HCT116 (cell line): ENCODE measurements around the gene KRTAP21-1. TPM values are rescaled to one million over a fixed set of nuclear protein-coding genes. Genes with fewer than 3 reads are reported as not detected.

ENCODE experiments used
- ATAC-seq: fragments of 200-7000 bp; cut with Tn5 transposase; 2 replicates; pipeline ENCODE4 v1.9.1; 2020; ENCODE audit warnings: mild to moderate bottlenecking, moderate library complexity
- BruUV-seq: library from RNA; stranded (reverse); fragments of 400-500 nt; replicated peaks from 2 replicates; lab custom pipeline; 2021; lab: Mats Ljungman, UMichigan
- CTCF ChIA-PET: fragments of 300-600 bp; sonication (Branson Sonifier 250); formaldehyde crosslinking; loops from one replicate; lab custom pipeline; 2021; ENCODE audit warnings: antibody characterized with exemption; lab: Charles Lee
- POLR2A ChIA-PET: fragments of 300-600, 350-600 bp; sonication (Branson Sonifier 250); formaldehyde crosslinking; loops from one replicate; lab custom pipeline; 2021; ENCODE audit warnings: antibody characterized with exemption; lab: Charles Lee
- RAD21 ChIA-PET, 2 experiments: fragments of 300-600 bp; sonication (Branson Sonifier 250); formaldehyde crosslinking; loops; one replicate each; lab custom pipeline; 2023; ENCODE audit warnings: low total read pairs in 2 of 2; ENCODE audit not compliant: uncharacterized antibody in 2 of 2, unreplicated experiment in 2 of 2, low non-redundant PET in 1 of 2; lab: Charles Lee
- DNase-seq: peaks from one replicate; pipeline ENCODE4 v3.0.0-alpha.2; 2010; ENCODE audit warnings: low read depth, low spot score
- H2AFZ ChIP-seq: fragments of 200-600 bp; shearing (Covaris generic), sonication (generic); 2 replicates; pipeline ENCODE4 v1.6.1; 2017; ENCODE audit warnings: low read depth, mixed run types, mixed read lengths, antibody characterized with exemption, low read length; ENCODE audit not compliant: poor library complexity, severe bottlenecking
- H3K27ac ChIP-seq: 2 replicates; pipeline ENCODE4 v1.5.1; 2012; ENCODE audit warnings: low read depth, low read length
- H3K27me3 ChIP-seq: fragments of 200-600 bp; sonication (generic); 2 replicates; pipeline ENCODE4 v1.6.1; 2016; ENCODE audit warnings: mixed run types, low read length, mixed read lengths; ENCODE audit not compliant: insufficient read depth
- H3K36me3 ChIP-seq, 2 experiments: fragments of 200-500 bp in 1 of 2; fragments of 200-600 bp in 1 of 2; sonication (Bioruptor generic) in 1 of 2; sonication (generic) in 1 of 2; 2 replicates each; pipeline versions ENCODE4 v1.5.1 to v1.6.1; 2014 to 2016; ENCODE audit warnings: low read length in 2 of 2, inconsistent platforms in 1 of 2, mixed read lengths in 1 of 2, mixed run types in 1 of 2; ENCODE audit not compliant: insufficient read depth in 2 of 2, control insufficient read depth in 1 of 2
- H3K4me1 ChIP-seq, 2 experiments: fragments of 200-600 bp in 1 of 2; sonication (generic) in 1 of 2; 2 replicates each; pipeline versions ENCODE4 v1.5.1 to v1.6.1; 2012 to 2017; ENCODE audit warnings: low read length in 2 of 2, inconsistent platforms in 1 of 2, mild to moderate bottlenecking in 1 of 2, mixed read lengths in 1 of 2, mixed run types in 1 of 2, moderate library complexity in 1 of 2; ENCODE audit not compliant: insufficient read depth in 2 of 2, control insufficient read depth in 1 of 2
- H3K4me2 ChIP-seq: fragments of 200-600 bp; sonication (generic); 2 replicates; pipeline ENCODE4 v1.6.1; 2017; ENCODE audit warnings: mixed run types, low read length, mixed read lengths
- H3K4me3 ChIP-seq, 2 experiments: fragments of 200-600 bp in 1 of 2; sonication (generic) in 1 of 2; replicated peaks in 1 of 2; 2 replicates each; pipeline ENCODE4 v1.5.1; 2011 to 2016; ENCODE audit warnings: low read length in 2 of 2, control low read depth in 1 of 2, low read depth in 1 of 2, mild to moderate bottlenecking in 1 of 2, mixed read lengths in 1 of 2, mixed run types in 1 of 2
- H3K79me2 ChIP-seq: fragments of 200-600 bp; sonication (generic); 2 replicates; pipeline ENCODE4 v1.6.1; 2017; ENCODE audit warnings: mild to moderate bottlenecking, mixed run types, low read length, moderate library complexity, mixed read lengths; ENCODE audit not compliant: insufficient read depth
- H3K9ac ChIP-seq: fragments of 200-600 bp; sonication (generic); 2 replicates; pipeline ENCODE4 v1.6.1; 2016; ENCODE audit warnings: low read length, mixed read lengths
- H3K9me2 ChIP-seq: fragments of 200-600 bp; sonication (generic), shearing (Covaris generic); 2 replicates; pipeline ENCODE4 v1.6.1; 2017; ENCODE audit warnings: mixed run types, mild to moderate bottlenecking, moderate library complexity; ENCODE audit not compliant: insufficient read depth
- H3K9me3 ChIP-seq, 2 experiments: fragments of 200-500 bp in 1 of 2; fragments of 200-600 bp in 1 of 2; sonication (Bioruptor generic) in 1 of 2; sonication (generic) in 1 of 2; 2 replicates each; pipeline ENCODE4 v1.6.1; 2014 to 2017; ENCODE audit warnings: low read length in 2 of 2, mixed read lengths in 2 of 2, inconsistent platforms in 1 of 2, low read depth in 1 of 2, mild to moderate bottlenecking in 1 of 2, mixed run types in 1 of 2, moderate library complexity in 1 of 2; ENCODE audit not compliant: control insufficient read depth in 1 of 2, insufficient read depth in 1 of 2
- H4K20me1 ChIP-seq: fragments of 200-600 bp; sonication (generic), shearing (Covaris generic); 2 replicates; pipeline ENCODE4 v1.6.1; 2017; ENCODE audit warnings: mixed run types, mild to moderate bottlenecking, moderate library complexity; ENCODE audit not compliant: insufficient read depth
- CBX3 ChIP-seq: IDR thresholded peaks from 2 replicates; pipeline ENCODE4 v1.6.1; 2012; ENCODE audit warnings: low read depth
- CEBPB ChIP-seq: IDR thresholded peaks from 2 replicates; pipeline ENCODE4 v1.6.1; 2012; ENCODE audit warnings: low read depth
- EGR1 ChIP-seq: IDR thresholded peaks from 2 replicates; pipeline ENCODE4 v1.6.1; 2012; ENCODE audit warnings: low read depth
- EZH2 ChIP-seq: fragments of 200-600 bp; sonication (generic); IDR thresholded peaks from 2 replicates; pipeline ENCODE4 v1.6.1; 2017; ENCODE audit warnings: antibody characterized with exemption, mixed run types
- EZH2phosphoT487 ChIP-seq: fragments of 200-600 bp; IDR thresholded peaks from 2 replicates; pipeline ENCODE4 v1.6.1; 2018; ENCODE audit warnings: antibody characterized with exemption, borderline replicate concordance
- FOSL1 ChIP-seq: IDR thresholded peaks from 2 replicates; pipeline ENCODE4 v1.6.1; 2012; ENCODE audit warnings: low read depth
- JUND ChIP-seq: IDR thresholded peaks from 2 replicates; pipeline ENCODE4 v1.6.1; 2012
- POLR2A ChIP-seq: IDR thresholded peaks from 2 replicates; pipeline ENCODE4 v1.7.0; 2011; ENCODE audit warnings: borderline replicate concordance; ENCODE audit not compliant: insufficient read depth, insufficient read length; ENCODE audit errors: extremely low read depth
- POLR2AphosphoS5 ChIP-seq: IDR thresholded peaks from 2 replicates; pipeline ENCODE4 v1.6.1; 2011; ENCODE audit warnings: mild to moderate bottlenecking, low read depth, low read length, moderate library complexity
- RAD21 ChIP-seq: IDR thresholded peaks from 2 replicates; pipeline ENCODE4 v1.6.1; 2012; ENCODE audit warnings: low read depth, mild to moderate bottlenecking
- SP1 ChIP-seq: IDR thresholded peaks from 2 replicates; pipeline ENCODE4 v1.6.1; 2012; ENCODE audit warnings: low read depth
- TCF7L2 ChIP-seq: IDR thresholded peaks from 2 replicates; pipeline ENCODE4 v1.7.0; 2011; ENCODE audit warnings: borderline replicate concordance, inconsistent platforms; ENCODE audit not compliant: insufficient read depth, insufficient read length; ENCODE audit errors: extremely low read depth
- YY1 ChIP-seq: IDR thresholded peaks from 2 replicates; pipeline ENCODE4 v1.6.1; 2011; ENCODE audit warnings: low read length, low read depth, moderate library complexity, mild to moderate bottlenecking; ENCODE audit not compliant: insufficient replicate concordance; ENCODE audit errors: extremely low read depth
- ZFX ChIP-seq: fragments of 450-650 bp; IDR thresholded peaks from 2 replicates; pipeline ENCODE4 v1.6.1; 2017
- intact Hi-C: fragments of 100-400 bp; cut with micrococcal nuclease; formaldehyde crosslinking; loops from 2 replicates; pipeline ENCODE4 v1.10.0; 2022
- total RNA-seq: library from RNA; stranded (reverse); gene quantifications from one replicate; pipeline ENCODE4 v1.2.1, GENCODE V29; 2021; ENCODE audit not compliant: unreplicated experiment
- TF ChIP-seq, protein P1 (sequence below): IDR thresholded peaks from 2 replicates; pipeline ENCODE4 v1.6.1; 2012; ENCODE audit warnings: low read depth
- TF ChIP-seq, protein P2 (sequence below), 3 experiments: fragments of 200-600 bp in 1 of 3; sonication (generic) in 1 of 3; IDR thresholded peaks in 2 of 3; conservative IDR thresholded peaks in 1 of 3; 2 replicates each; pipeline ENCODE4 v1.5.1; 2012 to 2017; ENCODE audit warnings: low read depth in 2 of 3, low read length in 2 of 3, antibody characterized with exemption in 1 of 3, borderline replicate concordance in 1 of 3, control low read depth in 1 of 3, mild to moderate bottlenecking in 1 of 3, mixed read lengths in 1 of 3, mixed run types in 1 of 3, moderate library complexity in 1 of 3; ENCODE audit not compliant: insufficient read depth in 1 of 3
- TF ChIP-seq, protein P3 (sequence below): IDR thresholded peaks from 2 replicates; pipeline ENCODE4 v1.6.1; 2012
- TF ChIP-seq, protein P4 (sequence below): IDR thresholded peaks from 2 replicates; pipeline ENCODE4 v1.6.1; 2012
- TF ChIP-seq, protein P5 (sequence below): IDR thresholded peaks from 2 replicates; pipeline ENCODE4 v1.6.1; 2011; ENCODE audit warnings: mild to moderate bottlenecking, low read length, moderate library complexity; ENCODE audit not compliant: insufficient replicate concordance; ENCODE audit errors: extremely low read depth

Gene KRTAP21-1
- total RNA-seq, 1 experiment from 2014 or later: not detected

DNA sequence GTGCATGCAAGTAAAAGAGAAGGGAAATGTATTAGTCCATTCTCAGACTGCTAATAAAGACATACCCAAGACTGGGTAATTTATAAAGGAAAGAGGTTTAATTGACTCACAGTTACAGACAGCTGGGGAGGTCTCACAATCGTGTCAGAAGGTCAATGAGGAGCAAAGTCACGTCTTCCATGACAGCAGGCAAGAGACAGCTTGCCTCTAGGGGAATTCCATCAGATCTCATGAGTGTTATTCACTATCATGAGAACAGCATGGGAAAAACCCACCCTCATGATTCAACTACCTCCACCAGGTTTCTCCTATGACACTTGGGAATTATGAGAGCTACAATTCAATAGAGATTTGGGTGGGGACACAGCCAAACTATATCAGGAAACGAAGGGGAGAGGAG, 44.7 kb downstream of the KRTAP21-1 start:
- Histone ChIP-seq H3K4me2 (no peak overlapping the region), H3K27ac (no peak overlapping the region), H3K9me2 (no peaks in the 10 kb centered on the region), H3K36me3 (no peaks in the 10 kb centered on the region), H3K9me3 (peaks cover 0 to 11% of the 10 kb centered on the region in 2 experiments; a peak in 2 of 4 replicates), H3K27me3 (no peaks in the 10 kb centered on the region), H4K20me1 (no peaks in the 10 kb centered on the region), H3K4me3 (no peak overlapping the region), H3K79me2 (no peaks in the 10 kb centered on the region), H2AFZ (no peak overlapping the region), H3K4me1 (no peaks in the 10 kb centered on the region), H3K9ac (no peak overlapping the region)
- CTCF ChIA-PET: no interaction called here
- RAD21 ChIA-PET: no interaction called here
- no peak for TF ChIP-seq YY1
- no peak for TF ChIP-seq ZFX
- no peak for TF ChIP-seq CBX3
- TF ChIP-seq SP1: no peak
- TF ChIP-seq, protein P1, sequence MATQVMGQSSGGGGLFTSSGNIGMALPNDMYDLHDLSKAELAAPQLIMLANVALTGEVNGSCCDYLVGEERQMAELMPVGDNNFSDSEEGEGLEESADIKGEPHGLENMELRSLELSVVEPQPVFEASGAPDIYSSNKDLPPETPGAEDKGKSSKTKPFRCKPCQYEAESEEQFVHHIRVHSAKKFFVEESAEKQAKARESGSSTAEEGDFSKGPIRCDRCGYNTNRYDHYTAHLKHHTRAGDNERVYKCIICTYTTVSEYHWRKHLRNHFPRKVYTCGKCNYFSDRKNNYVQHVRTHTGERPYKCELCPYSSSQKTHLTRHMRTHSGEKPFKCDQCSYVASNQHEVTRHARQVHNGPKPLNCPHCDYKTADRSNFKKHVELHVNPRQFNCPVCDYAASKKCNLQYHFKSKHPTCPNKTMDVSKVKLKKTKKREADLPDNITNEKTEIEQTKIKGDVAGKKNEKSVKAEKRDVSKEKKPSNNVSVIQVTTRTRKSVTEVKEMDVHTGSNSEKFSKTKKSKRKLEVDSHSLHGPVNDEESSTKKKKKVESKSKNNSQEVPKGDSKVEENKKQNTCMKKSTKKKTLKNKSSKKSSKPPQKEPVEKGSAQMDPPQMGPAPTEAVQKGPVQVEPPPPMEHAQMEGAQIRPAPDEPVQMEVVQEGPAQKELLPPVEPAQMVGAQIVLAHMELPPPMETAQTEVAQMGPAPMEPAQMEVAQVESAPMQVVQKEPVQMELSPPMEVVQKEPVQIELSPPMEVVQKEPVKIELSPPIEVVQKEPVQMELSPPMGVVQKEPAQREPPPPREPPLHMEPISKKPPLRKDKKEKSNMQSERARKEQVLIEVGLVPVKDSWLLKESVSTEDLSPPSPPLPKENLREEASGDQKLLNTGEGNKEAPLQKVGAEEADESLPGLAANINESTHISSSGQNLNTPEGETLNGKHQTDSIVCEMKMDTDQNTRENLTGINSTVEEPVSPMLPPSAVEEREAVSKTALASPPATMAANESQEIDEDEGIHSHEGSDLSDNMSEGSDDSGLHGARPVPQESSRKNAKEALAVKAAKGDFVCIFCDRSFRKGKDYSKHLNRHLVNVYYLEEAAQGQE: no peak
- no peak for TF ChIP-seq TCF7L2
- TF ChIP-seq, protein P2, sequence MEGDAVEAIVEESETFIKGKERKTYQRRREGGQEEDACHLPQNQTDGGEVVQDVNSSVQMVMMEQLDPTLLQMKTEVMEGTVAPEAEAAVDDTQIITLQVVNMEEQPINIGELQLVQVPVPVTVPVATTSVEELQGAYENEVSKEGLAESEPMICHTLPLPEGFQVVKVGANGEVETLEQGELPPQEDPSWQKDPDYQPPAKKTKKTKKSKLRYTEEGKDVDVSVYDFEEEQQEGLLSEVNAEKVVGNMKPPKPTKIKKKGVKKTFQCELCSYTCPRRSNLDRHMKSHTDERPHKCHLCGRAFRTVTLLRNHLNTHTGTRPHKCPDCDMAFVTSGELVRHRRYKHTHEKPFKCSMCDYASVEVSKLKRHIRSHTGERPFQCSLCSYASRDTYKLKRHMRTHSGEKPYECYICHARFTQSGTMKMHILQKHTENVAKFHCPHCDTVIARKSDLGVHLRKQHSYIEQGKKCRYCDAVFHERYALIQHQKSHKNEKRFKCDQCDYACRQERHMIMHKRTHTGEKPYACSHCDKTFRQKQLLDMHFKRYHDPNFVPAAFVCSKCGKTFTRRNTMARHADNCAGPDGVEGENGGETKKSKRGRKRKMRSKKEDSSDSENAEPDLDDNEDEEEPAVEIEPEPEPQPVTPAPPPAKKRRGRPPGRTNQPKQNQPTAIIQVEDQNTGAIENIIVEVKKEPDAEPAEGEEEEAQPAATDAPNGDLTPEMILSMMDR (IDR thresholded peaks at IDR 0.05 in 2 of 3, conservative IDR thresholded peaks at IDR 0.05 in 1 of 3; ENCODE audit: borderline replicate concordance in 1 of 3, insufficient read depth in 1 of 3, low read depth in 2 of 3, low read length in 2 of 3): no peak
- TF ChIP-seq POLR2AphosphoS5: no peak
- TF ChIP-seq EGR1: no peak
- TF ChIP-seq JUND: no peak
- no peak for TF ChIP-seq RAD21
- no peak for TF ChIP-seq EZH2
- TF ChIP-seq, protein P3, sequence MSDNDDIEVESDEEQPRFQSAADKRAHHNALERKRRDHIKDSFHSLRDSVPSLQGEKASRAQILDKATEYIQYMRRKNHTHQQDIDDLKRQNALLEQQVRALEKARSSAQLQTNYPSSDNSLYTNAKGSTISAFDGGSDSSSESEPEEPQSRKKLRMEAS: no peak
- no peak for TF ChIP-seq POLR2A
- TF ChIP-seq FOSL1: no peak
- TF ChIP-seq, protein P4, sequence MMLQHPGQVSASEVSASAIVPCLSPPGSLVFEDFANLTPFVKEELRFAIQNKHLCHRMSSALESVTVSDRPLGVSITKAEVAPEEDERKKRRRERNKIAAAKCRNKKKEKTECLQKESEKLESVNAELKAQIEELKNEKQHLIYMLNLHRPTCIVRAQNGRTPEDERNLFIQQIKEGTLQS: no peak
- TF ChIP-seq, protein P5, sequence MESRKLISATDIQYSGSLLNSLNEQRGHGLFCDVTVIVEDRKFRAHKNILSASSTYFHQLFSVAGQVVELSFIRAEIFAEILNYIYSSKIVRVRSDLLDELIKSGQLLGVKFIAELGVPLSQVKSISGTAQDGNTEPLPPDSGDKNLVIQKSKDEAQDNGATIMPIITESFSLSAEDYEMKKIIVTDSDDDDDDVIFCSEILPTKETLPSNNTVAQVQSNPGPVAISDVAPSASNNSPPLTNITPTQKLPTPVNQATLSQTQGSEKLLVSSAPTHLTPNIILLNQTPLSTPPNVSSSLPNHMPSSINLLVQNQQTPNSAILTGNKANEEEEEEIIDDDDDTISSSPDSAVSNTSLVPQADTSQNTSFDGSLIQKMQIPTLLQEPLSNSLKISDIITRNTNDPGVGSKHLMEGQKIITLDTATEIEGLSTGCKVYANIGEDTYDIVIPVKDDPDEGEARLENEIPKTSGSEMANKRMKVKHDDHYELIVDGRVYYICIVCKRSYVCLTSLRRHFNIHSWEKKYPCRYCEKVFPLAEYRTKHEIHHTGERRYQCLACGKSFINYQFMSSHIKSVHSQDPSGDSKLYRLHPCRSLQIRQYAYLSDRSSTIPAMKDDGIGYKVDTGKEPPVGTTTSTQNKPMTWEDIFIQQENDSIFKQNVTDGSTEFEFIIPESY: no peak
- no peak for TF ChIP-seq CEBPB
- TF ChIP-seq EZH2phosphoT487: no peak
- no peak for ATAC-seq
- no TSS peak for BruUV-seq
- intact Hi-C loops: no loop called here
- POLR2A ChIA-PET: no interaction called here
- DNase-seq: no peak
